Left kidney (tissue), 2 donors: ENCODE measurements around the gene MCF2L2. TPM values are rescaled to one million over a fixed set of nuclear protein-coding genes. Genes with fewer than 3 reads are reported as not detected.
A peak's percentile ranks its signal among the peaks of the same experiment; 100 is the strongest.

Experiments used
- DNase-seq: peaks from one replicate; pipeline ENCODE4 v3.0.0-alpha.2; 2013
- polyA plus RNA-seq: library from polyadenylated mRNA; unstranded; fragments of 120-200 nt; gene quantifications from one replicate; pipeline ENCODE4 v1.2.1, GENCODE V29; 2013; ENCODE audit not compliant: insufficient read length

Gene MCF2L2
- polyA plus RNA-seq, 1 donor = 1.7 TPM

GRCh38 chr3:183264268-183264667 lies 164.2 kb downstream of the MCF2L2 start:
- DNase-seq = no peak

GRCh38 chr3:183262875-183263378 lies 165.5 kb downstream of the MCF2L2 start:
- no peak for DNase-seq

GRCh38 chr3:183261151-183261724 lies 167.2 kb downstream of the MCF2L2 start:
- DNase-seq = no peak

- no peak for DNase-seq
Measured at GRCh38 chr3:183260167-183260904, 168.1 kb downstream of the MCF2L2 start.

- no peak for DNase-seq
Measured at GRCh38 chr3:183259621-183260020, 168.8 kb downstream of the MCF2L2 start.

GRCh38 chr3:183259087-183259486 lies 169.3 kb downstream of the MCF2L2 start:
- no peak for DNase-seq

- DNase-seq = no peak
Measured at GRCh38 chr3:183255348-183255730, 173.1 kb downstream of the MCF2L2 start.

GRCh38 chr3:183254487-183255347 lies 173.7 kb downstream of the MCF2L2 start:
- DNase-seq = peak; percentile 41

GRCh38 chr3:183253528-183254486 lies 174.6 kb downstream of the MCF2L2 start:
- DNase-seq = peak; percentile 58

GRCh38 chr3:183252973-183253527 lies 175.4 kb downstream of the MCF2L2 start, which contains the start of gene B3GNT5:
B3GNT5 (plus strand) TSS chr3:183253253; CDS start chr3:183269799, 16,546 bp downstream.
- peak; percentile 40 for DNase-seq

GRCh38 chr3:183252118-183252782 lies 176.2 kb downstream of the MCF2L2 start:
- no peak for DNase-seq

- DNase-seq = no peak
Measured at GRCh38 chr3:183249006-183249718, 179.3 kb downstream of the MCF2L2 start.

GRCh38 chr3:183247011-183247589 lies 181.3 kb downstream of the MCF2L2 start:
- DNase-seq = no peak

- DNase-seq = no peak
Measured at GRCh38 chr3:183244981-183245476, 183.4 kb downstream of the MCF2L2 start.

- no peak for DNase-seq
Measured at GRCh38 chr3:183244219-183244618, 184.2 kb downstream of the MCF2L2 start.

GRCh38 chr3:183242431-183242830 lies 186.0 kb downstream of the MCF2L2 start:
- DNase-seq = no peak

- no peak for DNase-seq
Measured at GRCh38 chr3:183239046-183239445, 189.4 kb downstream of the MCF2L2 start.

- no peak for DNase-seq
Measured at GRCh38 chr3:183233966-183234365, 194.5 kb downstream of the MCF2L2 start.

- no peak for DNase-seq
Measured at GRCh38 chr3:183230826-183231225, 197.6 kb downstream of the MCF2L2 start.
